SU-DHL-6 (cell line): ENCODE measurements around the gene DIAPH1.

Experiments used
- CTCF ChIP-seq: fragments of 200-600 bp; sonication (generic); IDR thresholded peaks from one replicate; pipeline ENCODE4 v1.5.1; 2017; ENCODE audit warnings: antibody characterized with exemption, mild to moderate bottlenecking, low read length, moderate library complexity; ENCODE audit not compliant: insufficient read depth, poor library complexity, severe bottlenecking
- EZH2phosphoT487 ChIP-seq: fragments of 200-600 bp; sonication (generic), shearing (Covaris generic); conservative IDR thresholded peaks from 2 replicates; pipeline ENCODE4 v1.6.1; 2018; ENCODE audit warnings: mild to moderate bottlenecking, antibody characterized with exemption, low read length, moderate library complexity, mixed read lengths

DNA sequence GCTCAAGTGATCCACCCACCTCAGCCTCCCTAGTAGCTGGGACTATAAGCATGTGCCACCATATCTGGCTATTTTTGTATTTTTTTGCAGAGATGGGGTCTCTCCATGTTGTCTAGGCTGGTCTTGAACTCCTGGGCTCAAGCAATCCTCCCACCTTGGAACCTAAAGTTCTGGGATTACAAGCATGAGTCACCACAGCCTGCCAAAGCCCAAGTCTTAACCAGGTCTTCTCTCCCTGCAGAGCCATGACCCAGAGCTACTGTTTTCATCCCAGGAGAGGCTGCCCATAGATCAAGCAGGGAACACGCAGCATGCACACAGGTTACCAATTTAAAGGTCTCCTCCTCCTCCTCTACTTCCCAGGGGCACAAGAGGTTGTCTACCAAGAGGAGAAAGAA is 100.2 kb downstream of the DIAPH1 start:
- no peak for TF ChIP-seq CTCF
- TF ChIP-seq EZH2phosphoT487, result no peak
